HG02759 (cell line): ENCODE results near the gene MRPL41.
"Not testable (repeated sequence)": the region's sequence is repeated elsewhere in the genome, so short reads cannot be mapped to it uniquely, and the experiment has no call there.

Experiments
- ATAC-seq: cut with Tn5 transposase; IDR thresholded peaks from one replicate; pipeline ENCODE4 v1.9.1; 2021; ENCODE audit warnings: mild to moderate bottlenecking, moderate library complexity; ENCODE audit not compliant: unreplicated experiment

Gene MRPL41

GRCh38 chr9:137581361-137582285 lies 29.9 kb downstream of the MRPL41 start:
- ATAC-seq: no peak

DNA sequence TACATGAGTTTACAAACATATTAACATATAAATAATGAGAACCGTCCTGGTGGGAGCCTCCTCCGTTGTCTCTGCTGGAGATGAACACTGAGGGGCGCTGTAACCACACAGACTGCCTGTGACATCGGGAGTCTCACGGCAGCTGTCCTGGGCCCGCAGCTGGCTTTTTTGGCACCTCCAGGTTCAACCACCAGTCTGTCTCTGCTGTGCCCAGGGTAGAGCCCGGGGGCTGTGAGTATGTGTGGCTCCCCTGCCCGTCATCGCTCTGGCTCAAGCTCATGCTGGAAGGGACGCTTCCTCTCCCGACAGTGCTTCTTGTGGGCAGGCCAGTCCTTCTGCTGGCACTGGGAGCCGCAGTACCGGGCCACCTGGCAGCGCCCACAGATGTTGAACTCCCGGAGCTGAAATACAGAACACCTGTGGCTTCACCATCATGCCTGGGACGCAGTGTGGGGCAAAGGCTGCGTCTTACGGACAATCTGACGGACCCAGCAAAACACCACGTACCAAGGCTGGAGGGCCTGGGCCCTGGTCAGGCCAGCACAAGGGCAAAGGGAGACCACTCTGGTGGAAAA lies 30.7 kb downstream of the MRPL41 start:
- ATAC-seq: no peak

DNA sequence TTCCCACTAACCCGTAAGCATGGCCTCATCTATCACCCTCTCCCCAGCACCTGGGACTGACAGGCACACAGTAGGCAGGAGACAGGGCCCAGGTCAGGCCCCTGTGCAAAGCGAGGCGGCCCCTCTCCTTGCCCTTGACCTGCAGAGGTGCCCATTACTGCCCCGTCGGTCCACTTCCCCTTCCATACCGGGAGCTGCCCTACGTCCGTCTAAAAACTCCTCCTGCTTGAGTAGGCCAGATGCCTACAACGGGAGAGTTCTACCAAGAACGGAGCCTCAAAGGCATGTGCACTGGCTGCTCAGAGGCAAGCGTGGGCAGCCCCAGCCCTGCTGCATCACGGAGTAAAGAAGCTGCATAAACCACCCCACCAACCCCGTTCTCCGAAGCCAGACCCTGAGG lies 31.7 kb downstream of the MRPL41 start:
- ATAC-seq: no peak

GRCh38 chr9:137583957-137584356 lies 32.3 kb downstream of the MRPL41 start:
- no peak for ATAC-seq

GRCh38 chr9:137586854-137587253 lies 35.2 kb downstream of the MRPL41 start:
- no peak for ATAC-seq

GRCh38 chr9:137588311-137588710 lies 36.6 kb downstream of the MRPL41 start:
- ATAC-seq: no peak

- ATAC-seq: no peak
Measured at GRCh38 chr9:137588891-137589290, 37.2 kb downstream of the MRPL41 start.

GRCh38 chr9:137589441-137590122 lies 37.9 kb downstream of the MRPL41 start:
- peak; percentile 18 for ATAC-seq

GRCh38 chr9:137590123-137590468 lies 38.4 kb downstream of the MRPL41 start:
- no peak for ATAC-seq

DNA sequence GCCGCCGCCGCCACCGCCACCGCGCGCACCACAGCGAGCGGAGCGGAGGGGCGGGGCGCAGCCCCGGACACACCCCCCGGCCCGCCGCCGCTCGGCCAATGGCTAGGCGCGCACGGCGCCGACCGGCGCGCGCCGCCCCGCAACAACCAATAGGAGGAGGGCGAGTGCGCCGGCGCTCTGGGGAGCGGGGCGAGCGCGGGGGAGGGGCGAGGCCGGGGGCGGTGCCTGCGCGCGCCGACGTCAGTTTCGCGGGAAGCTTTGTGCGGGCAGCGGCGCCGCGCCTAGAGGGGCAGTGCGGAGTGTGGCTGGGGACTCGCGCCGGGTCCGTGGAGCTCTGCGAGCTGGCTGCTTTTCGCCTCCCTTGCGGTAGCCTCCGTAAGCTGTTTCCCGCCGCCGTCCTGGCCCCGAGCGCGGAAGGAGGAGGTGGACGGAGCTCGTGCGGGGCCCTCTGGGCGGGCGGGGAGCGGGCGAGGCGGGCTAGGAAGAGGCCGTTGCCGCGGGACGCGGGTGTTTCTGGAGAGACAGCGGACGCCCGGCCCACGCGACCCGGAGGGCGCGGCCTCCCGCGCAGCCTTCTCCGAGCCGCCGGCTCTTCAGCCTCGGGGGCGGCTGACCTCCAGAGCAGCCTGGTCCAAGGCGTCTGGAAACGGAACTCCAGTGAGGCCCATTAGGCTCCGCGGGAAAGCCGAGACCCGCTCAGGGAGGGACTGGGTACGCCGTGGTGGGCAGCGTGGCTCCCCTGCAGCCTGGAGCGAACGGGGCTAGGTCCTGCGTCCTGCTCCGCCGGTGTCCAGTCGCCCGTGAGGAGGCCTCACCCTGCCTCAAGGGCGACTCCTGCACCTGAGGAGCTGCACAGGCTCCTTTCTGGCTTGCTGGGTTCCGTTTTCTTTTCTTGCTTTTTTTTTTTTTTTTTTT lies 39.0 kb downstream of the MRPL41 start, which contains the start of gene ZMYND19:
TSS of gene ZMYND19 (minus strand) at position 44 of the 915 bp plus-strand sequence. CDS start 249 bp downstream, outside the sequence.
- ATAC-seq: peak; percentile 88

- no peak for ATAC-seq
Measured at GRCh38 chr9:137592767-137593166, 41.1 kb downstream of the MRPL41 start.

DNA sequence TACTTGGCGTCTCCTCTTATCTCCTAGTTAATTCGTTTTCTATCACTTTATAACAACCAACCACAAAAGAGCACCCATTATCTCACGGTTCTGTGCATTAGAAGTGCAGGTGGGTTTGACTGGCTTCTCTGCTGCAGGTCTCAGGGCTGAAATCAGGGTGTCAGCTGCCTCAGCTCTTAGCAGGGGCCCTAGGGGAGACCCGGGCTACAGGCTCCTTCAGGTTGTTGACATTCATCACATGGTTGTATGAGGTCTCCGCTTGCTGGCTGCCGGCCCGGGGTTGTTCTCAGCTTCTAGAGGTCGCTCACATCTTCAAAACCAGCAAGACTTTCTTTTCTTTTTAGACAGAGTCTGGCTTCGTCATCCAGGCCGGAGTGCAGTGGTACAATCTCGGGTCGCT lies 41.5 kb downstream of the MRPL41 start:
- ATAC-seq: no peak

DNA sequence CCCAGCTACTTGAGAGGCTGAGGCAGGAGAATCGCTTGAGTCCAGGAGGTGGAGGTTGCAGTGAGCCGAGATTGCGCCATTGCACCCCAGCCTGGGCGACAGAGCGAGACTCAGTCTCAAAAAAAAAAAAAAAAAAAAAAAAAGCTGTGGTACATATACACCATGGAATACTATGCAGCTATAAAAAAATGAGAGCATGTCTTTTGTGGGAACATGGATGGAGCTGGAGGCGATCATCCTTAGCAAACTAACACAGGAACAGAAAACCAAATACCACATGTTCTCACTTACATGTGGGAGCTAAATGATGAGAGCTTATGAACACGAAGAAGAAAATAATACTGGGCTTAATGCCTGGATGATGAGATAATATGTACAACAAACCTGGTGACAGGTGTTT lies 44.9 kb downstream of the MRPL41 start:
- ATAC-seq: not testable (repeated sequence)

DNA sequence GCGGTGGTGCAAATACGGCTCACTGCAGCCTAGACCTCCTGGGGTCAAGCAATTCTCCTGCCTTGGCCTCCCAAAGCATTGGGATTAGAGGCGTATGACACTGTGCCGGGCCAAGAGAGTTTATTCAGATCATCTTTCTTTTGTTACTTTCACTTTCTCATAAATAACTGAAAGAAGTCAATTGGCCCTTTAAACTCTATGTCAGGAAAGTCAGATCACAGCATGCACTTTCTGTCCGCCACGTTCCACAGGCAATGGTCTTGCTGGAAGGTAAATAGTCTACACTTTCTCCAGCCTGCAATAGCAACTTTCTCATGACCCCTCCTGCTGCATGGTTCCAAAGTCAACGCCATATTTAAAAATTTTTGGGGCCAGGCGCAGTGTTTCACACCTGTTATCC lies 47.3 kb downstream of the MRPL41 start:
- no peak for ATAC-seq
